T follicular helper cell (primary cell): ENCODE data around the gene SBSN.

Experiments used
- DNase-seq: peaks from one replicate; pipeline ENCODE4 v3.0.0-alpha.2; 2020; ENCODE audit warnings: low read depth

The SBSN gene

GRCh38 chr19:35533201-35533821 lies 5.2 kb upstream of the SBSN start, which contains the start of gene GAPDHS:
GAPDHS (plus strand) TSS chr19:35533456; CDS start chr19:35533528, 72 bp downstream.
- no peak for DNase-seq

- no peak for DNase-seq
Measured at GRCh38 chr19:35531291-35531690, 3.2 kb upstream of the SBSN start.

- no peak for DNase-seq
Measured at GRCh38 chr19:35529241-35530218, 1.4 kb upstream of the SBSN start.

- DNase-seq: no peak
Measured at GRCh38 chr19:35525873-35526272, 2.2 kb downstream of the SBSN start.

GRCh38 chr19:35524181-35524837 lies 3.8 kb downstream of the SBSN start:
- no peak for DNase-seq

- no peak for DNase-seq
Measured at GRCh38 chr19:35522745-35523327, 5.3 kb downstream of the SBSN start.

GRCh38 chr19:35521124-35521743 lies 6.9 kb downstream of the SBSN start:
- no peak for DNase-seq

GRCh38 chr19:35519291-35519690 lies 8.8 kb downstream of the SBSN start:
- no peak for DNase-seq

GRCh38 chr19:35518313-35518712 lies 9.8 kb downstream of the SBSN start:
- DNase-seq: no peak

GRCh38 chr19:35517342-35517741 lies 10.8 kb downstream of the SBSN start:
- DNase-seq: no peak

- DNase-seq: no peak
Measured at GRCh38 chr19:35516310-35516709, 11.8 kb downstream of the SBSN start.

GRCh38 chr19:35514282-35514809 lies 13.8 kb downstream of the SBSN start:
- DNase-seq: no peak

GRCh38 chr19:35513628-35514281 lies 14.4 kb downstream of the SBSN start, which contains the start of gene DMKN:
DMKN (minus strand) TSS chr19:35513649; CDS start chr19:35513475, 174 bp downstream.
- DNase-seq: no peak

GRCh38 chr19:35512831-35513627 lies 15.1 kb downstream of the SBSN start:
- DNase-seq: no peak

GRCh38 chr19:35511337-35511736 lies 16.8 kb downstream of the SBSN start:
- DNase-seq: no peak

GRCh38 chr19:35510626-35510964 lies 17.5 kb downstream of the SBSN start:
- no peak for DNase-seq

GRCh38 chr19:35509861-35510625 lies 18.1 kb downstream of the SBSN start:
- peak; percentile 51 for DNase-seq

GRCh38 chr19:35509018-35509652 lies 19.0 kb downstream of the SBSN start:
- no peak for DNase-seq

GRCh38 chr19:35508129-35508528 lies 20.0 kb downstream of the SBSN start:
- no peak for DNase-seq
